ENCODE data around the gene AP2A1.
"Not testable (repeated sequence)": the region's sequence is repeated elsewhere in the genome, so short reads cannot be mapped to it uniquely, and the experiment has no call there.

AP2A1 gene

GRCh38 chr19:49812452-49812996, 45.7 kb downstream of the AP2A1 start:
- no peak for DNase-seq (ENCODE audit: low read depth in 2 of 2)

DNA sequence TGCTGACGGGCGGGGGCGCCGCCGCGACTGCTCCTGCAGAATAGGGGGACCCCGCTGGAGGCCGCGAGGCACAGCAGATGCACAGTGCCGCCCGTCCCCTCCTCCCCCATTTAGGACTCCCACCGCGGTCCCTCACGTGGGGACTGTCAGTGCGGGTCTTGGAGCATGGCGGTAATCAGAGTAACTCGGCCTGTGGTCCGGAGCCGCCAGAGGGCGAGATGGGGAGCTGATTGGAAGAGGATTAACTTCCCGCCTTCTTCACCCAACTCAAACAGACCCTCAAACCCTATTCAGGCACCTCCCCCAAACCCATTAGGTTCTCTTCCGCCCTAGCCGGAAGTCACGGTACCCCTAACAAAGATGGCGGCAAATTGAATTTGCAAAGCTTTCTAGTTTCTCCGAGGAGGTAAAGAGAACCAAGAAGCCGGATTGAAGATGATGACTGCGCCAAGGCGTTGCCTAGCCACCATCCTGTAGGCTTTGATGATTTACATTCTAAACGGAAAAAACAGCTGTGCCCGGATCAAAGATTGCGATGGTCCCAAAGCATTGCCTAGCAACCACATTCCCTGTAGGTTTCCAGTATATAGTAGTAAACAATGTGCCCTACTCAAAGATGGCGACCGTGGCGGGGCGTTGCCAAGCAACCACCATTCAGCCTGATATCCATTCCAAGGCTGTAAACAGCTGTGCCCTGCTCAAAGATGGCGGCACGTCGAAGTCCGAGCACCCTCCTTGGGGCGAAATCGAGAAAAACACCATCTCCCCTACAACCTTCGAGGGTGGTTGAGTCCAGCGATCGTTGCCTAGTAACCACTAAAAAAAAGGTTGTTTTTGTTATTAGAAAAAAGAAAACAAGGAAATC, 46.4 kb downstream of the AP2A1 start, which contains the start of gene FUZ:
FUZ (minus strand) TSS at position 296 of the 865 bp plus-strand sequence; CDS start at position 110, 186 bp downstream.
- DNase-seq (ENCODE audit: low read depth in 2 of 2): peak; percentile 70 to 78

- no peak for DNase-seq (ENCODE audit: low read depth in 2 of 2)
These were observed 47.2 kb downstream of the AP2A1 start for GRCh38 chr19:49814010-49814409.

DNA sequence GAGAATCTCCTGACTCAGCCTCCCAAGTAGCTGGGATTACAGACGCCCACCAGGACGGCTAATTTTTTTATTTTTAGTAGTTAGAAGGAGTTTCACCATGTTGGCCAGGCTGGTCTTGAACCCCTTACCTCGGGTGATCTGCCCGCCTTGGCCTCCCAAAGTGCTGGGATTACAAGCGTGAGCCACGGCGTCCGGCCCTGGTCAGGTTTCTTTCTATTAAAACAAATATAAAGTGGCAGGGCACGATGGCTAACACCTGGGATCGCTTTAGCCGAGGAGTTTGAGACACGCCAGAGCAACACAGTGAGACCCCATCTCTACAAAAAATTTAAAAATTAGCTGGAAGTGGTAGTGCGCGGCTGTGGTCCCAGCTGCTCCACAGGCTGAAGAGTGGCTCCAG, 49.8 kb downstream of the AP2A1 start:
- no peak for DNase-seq (ENCODE audit: low read depth in 2 of 2)

DNA sequence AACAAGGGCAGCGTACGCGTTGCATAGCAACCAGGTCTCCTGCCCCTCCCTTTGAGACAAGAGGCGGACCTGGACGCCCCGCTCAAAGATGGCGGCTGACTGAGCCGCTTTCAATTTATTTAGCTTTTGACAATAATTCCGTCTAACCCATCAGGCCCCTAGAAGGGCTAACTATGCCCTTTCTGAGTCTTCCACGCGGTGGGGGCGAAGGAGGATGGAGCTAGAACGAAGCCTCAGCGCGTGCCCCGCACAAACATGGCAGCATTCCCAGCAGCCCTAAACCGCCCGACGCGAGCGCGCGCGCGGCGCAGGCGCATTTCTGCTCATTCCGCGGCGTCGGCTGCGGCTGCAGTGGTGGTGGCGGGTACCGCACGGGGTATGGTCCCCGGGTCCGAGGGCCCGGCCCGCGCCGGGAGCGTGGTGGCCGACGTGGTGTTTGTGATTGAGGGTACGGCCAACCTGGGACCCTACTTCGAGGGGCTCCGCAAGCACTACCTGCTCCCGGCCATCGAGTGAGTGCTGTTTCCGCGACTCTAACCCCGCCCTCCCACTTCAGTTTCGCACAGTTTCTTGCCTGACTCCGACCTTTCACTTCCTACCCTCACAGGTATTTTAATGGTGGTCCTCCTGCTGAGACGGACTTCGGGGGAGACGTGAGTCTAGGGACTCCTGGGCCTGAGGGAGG, 51.3 kb downstream of the AP2A1 start, which contains the start of gene MED25:
MED25 (plus strand) TSS at position 326 of the 685 bp plus-strand sequence; CDS start at position 379, 53 bp downstream.
- peak; percentile 64 to 68 for DNase-seq (ENCODE audit: low read depth in 2 of 2)

GRCh38 chr19:49818649-49819370, 52.0 kb downstream of the AP2A1 start:
- DNase-seq (ENCODE audit: low read depth in 2 of 2): no peak

- DNase-seq (ENCODE audit: low read depth in 2 of 2): not testable (repeated sequence)
These were observed 52.8 kb downstream of the AP2A1 start for GRCh38 chr19:49819452-49820115.

DNA sequence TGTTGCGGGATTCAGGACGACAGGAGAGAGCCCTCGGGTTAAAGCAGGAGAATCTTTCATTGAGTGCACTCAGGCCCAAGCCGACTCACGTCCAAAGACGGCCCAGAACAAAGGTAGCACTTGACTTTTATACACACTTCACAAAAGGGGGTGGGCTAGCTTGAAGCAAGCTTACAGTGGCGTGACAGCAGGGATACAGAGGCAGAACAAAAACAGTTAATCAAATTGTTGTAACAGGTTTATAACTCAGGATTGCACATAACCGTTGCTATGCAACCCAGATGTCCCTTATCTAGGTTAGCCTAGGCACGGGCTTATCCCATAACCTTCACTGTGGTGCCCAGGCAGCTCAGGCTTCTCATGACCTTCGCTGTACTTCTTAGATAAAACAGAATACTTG, 53.3 kb downstream of the AP2A1 start:
- DNase-seq (ENCODE audit: low read depth in 2 of 2): no peak

GRCh38 chr19:49823472-49823871, 56.7 kb downstream of the AP2A1 start:
- DNase-seq (ENCODE audit: low read depth in 2 of 2): no peak

GRCh38 chr19:49824662-49825061, 57.9 kb downstream of the AP2A1 start:
- no peak for DNase-seq (ENCODE audit: low read depth in 2 of 2)

DNA sequence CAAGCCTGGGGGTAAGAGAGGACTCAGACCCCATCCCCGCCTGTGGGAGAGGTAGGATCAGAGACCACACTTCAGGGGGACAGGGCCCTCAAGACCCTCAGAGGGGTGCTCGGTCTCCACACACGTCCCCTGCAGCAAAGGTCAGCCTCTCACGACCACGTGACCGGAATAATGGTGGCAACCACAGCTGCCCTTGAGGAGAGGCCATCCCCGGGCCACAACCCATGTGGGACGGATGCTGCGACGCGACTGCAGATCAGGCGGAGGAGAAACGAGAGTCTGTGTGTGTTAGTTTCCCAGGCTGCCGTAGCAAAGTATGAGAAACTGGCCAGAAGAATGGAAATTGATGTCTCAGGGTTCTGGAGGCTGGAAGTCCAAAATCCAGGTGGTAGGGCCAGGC, 60.2 kb downstream of the AP2A1 start:
- no peak for DNase-seq (ENCODE audit: low read depth in 2 of 2)

- DNase-seq (ENCODE audit: low read depth in 2 of 2): no peak
These were observed 62.4 kb downstream of the AP2A1 start for GRCh38 chr19:49829200-49829599.

DNA sequence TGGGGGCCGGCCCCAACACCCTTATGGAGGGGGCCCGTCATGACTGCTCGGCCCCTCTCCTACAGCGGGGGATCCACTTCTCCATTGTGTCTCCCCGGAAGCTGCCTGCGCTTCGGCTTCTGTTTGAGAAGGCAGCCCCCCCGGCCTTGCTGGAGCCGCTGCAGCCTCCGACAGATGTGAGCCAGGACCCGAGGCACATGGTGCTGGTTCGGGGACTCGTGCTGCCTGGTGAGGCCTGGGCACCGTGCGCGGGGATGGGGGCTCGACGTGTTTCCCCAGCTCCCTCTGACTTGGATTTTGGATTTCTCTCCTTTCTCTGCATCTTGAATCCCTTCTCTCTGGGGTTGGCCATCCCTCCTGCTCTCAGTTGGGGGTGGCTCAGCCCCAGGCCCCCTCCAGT, 62.9 kb downstream of the AP2A1 start:
- no peak for DNase-seq (ENCODE audit: low read depth in 2 of 2)

- DNase-seq (ENCODE audit: low read depth in 2 of 2): no peak
These were observed 64.0 kb downstream of the AP2A1 start for GRCh38 chr19:49830766-49831165.

GRCh38 chr19:49831592-49831991, 64.8 kb downstream of the AP2A1 start:
- no peak for DNase-seq (ENCODE audit: low read depth in 2 of 2)

DNA sequence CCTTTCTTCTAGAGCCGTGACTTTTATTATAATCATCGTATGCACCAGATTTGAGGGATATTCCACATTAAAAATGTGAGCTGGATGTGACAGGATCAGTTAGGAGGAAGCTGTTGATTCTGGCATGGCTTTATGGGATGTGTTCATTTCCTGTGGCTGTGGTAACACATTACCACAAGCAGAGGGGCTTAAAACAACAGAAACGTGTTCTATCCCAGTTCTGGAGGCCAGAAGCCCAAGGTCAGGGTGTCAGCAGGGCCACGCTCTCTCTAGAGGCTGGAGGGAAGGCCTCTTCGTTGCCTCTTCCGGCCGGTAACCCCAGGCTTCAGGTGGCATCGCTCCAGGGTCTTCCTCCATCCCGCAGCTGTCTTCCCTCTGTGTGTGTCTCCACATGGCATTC, 65.8 kb downstream of the AP2A1 start:
- DNase-seq (ENCODE audit: low read depth in 2 of 2): no peak

GRCh38 chr19:49833599-49833998, 66.8 kb downstream of the AP2A1 start:
- no peak for DNase-seq (ENCODE audit: low read depth in 2 of 2)

GRCh38 chr19:49835562-49835961, 68.8 kb downstream of the AP2A1 start:
- DNase-seq (ENCODE audit: low read depth in 2 of 2): no peak

- no peak for DNase-seq (ENCODE audit: low read depth in 2 of 2)
These were observed 69.6 kb downstream of the AP2A1 start for GRCh38 chr19:49836176-49837008.

DNA sequence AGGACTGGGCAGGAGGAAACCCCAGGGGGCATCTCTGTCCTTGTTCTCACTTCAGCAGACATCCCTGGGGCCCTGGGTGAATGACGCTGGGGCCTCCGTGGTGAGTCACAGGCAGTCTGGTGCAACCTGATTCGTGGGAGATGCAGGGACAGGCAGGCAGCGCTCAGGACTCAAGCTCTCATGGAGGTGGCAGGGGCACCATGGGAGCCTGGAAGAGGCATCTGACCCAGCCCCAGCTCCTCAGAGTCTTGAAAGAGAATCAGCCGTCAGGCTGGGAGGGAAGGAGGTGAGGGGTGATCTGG, 70.2 kb downstream of the AP2A1 start:
- no peak for DNase-seq (ENCODE audit: low read depth in 2 of 2)

GRCh38 chr19:49837425-49837824, 70.6 kb downstream of the AP2A1 start:
- no peak for DNase-seq (ENCODE audit: low read depth in 2 of 2)
